Caco-2 (cell line): ENCODE data around the gene CIDEB. TPM values are rescaled to one million over a fixed set of nuclear protein-coding genes. Genes with fewer than 3 reads are reported as not detected.

ENCODE experiments used
- BruUV-seq: library from RNA; stranded (reverse); fragments of 400-500 nt; replicated peaks from 2 replicates; lab custom pipeline; 2021; lab: Mats Ljungman, UMichigan
- CTCF ChIA-PET: fragments of 300-600 bp; sonication (Branson Sonifier 250); formaldehyde crosslinking; loops from one replicate; lab custom pipeline; 2022; ENCODE audit warnings: antibody characterized with exemption; lab: Charles Lee
- POLR2A ChIA-PET: fragments of 300-600 bp; sonication (Branson Sonifier 250); formaldehyde crosslinking; loops from one replicate; lab custom pipeline; 2022; ENCODE audit warnings: antibody characterized with exemption; lab: Charles Lee
- DNase-seq, 2 experiments: peaks; one replicate each; pipeline versions ENCODE4 v3.0.0 to v3.0.0-alpha.2; 2020 to 2022
- H3K27me3 ChIP-seq: replicated peaks from 2 replicates; pipeline ENCODE4 v1.6.0; 2011; ENCODE audit warnings: low read length; ENCODE audit not compliant: control insufficient read depth, insufficient read depth
- H3K36me3 ChIP-seq: 2 replicates; pipeline ENCODE4 v1.5.1; 2011; ENCODE audit warnings: low read length; ENCODE audit not compliant: control insufficient read depth, insufficient read depth
- H3K4me1 ChIP-seq: fragments of 250-450 bp; sonication (Bioruptor Pico); 2 replicates; pipeline ENCODE4 v1.5.1; 2020; ENCODE audit warnings: mild to moderate bottlenecking
- H3K4me3 ChIP-seq: 2 replicates; pipeline ENCODE4 v1.5.1; 2011; ENCODE audit warnings: low read depth, mild to moderate bottlenecking, control low read depth, low read length
- H3K9me3 ChIP-seq: fragments of 250-450 bp; sonication (Bioruptor Pico); 2 replicates; pipeline ENCODE4 v1.5.1; 2020; ENCODE audit warnings: mild to moderate bottlenecking, moderate library complexity
- H3K27ac Mint-ChIP-seq: one replicate; pipeline ENCODE4 v1.8.0; 2022; ENCODE audit warnings: mixed read lengths; ENCODE audit not compliant: unreplicated experiment
- H3K27me3 Mint-ChIP-seq: one replicate; pipeline ENCODE4 v1.8.0; 2022; ENCODE audit warnings: mixed read lengths; ENCODE audit not compliant: insufficient read depth, unreplicated experiment
- H3K36me3 Mint-ChIP-seq: one replicate; pipeline ENCODE4 v1.8.0; 2022; ENCODE audit warnings: mild to moderate bottlenecking, mixed read lengths; ENCODE audit not compliant: insufficient read depth, unreplicated experiment
- H3K4me1 Mint-ChIP-seq: one replicate; pipeline ENCODE4 v1.8.0; 2022; ENCODE audit warnings: low read depth, mixed read lengths; ENCODE audit not compliant: unreplicated experiment
- H3K4me3 Mint-ChIP-seq: one replicate; pipeline ENCODE4 v1.8.0; 2022; ENCODE audit warnings: mild to moderate bottlenecking, moderate library complexity, mixed read lengths; ENCODE audit not compliant: unreplicated experiment
- H3K9me3 Mint-ChIP-seq: one replicate; pipeline ENCODE4 v1.8.0; 2022; ENCODE audit warnings: mixed read lengths; ENCODE audit not compliant: unreplicated experiment
- CTCF ChIP-seq, 2 experiments: fragments of 200-600 bp in 1 of 2; IDR thresholded peaks; 1 replicate in 1 of 2; 2 replicates in 1 of 2; pipeline versions ENCODE4 v1.5.1 to v1.8.0; 2011 to 2022; ENCODE audit warnings: antibody characterized with exemption in 1 of 2, control low read depth in 1 of 2, inconsistent platforms in 1 of 2, low read depth in 1 of 2, low read length in 1 of 2, mild to moderate bottlenecking in 1 of 2, moderate library complexity in 1 of 2; ENCODE audit not compliant: insufficient read depth in 1 of 2, severe bottlenecking in 1 of 2, unreplicated experiment in 1 of 2
- intact Hi-C: fragments of 100-400 bp; cut with micrococcal nuclease; formaldehyde crosslinking; loops from one replicate; pipeline ENCODE4 v1.10.0; 2022; ENCODE audit not compliant: unreplicated experiment
- total RNA-seq: library from RNA; stranded (reverse); gene quantifications from 2 replicates; pipeline ENCODE4 v1.2.3, GENCODE V29; 2022

The CIDEB gene
- total RNA-seq, 1 experiment from 2014 or later, result 7.2 TPM

GRCh38 chr14:24342889-24343288, 35.1 kb upstream of the CIDEB start:
- no TSS peak for BruUV-seq
- Mint-ChIP-seq H3K27me3 (peaks cover 3% of the 10 kb centered on the region), H3K4me3 (no peak overlapping the region)

GRCh38 chr14:24340606-24341005, 32.8 kb upstream of the CIDEB start:
- Histone ChIP-seq H3K27me3 (no peaks in the 10 kb centered on the region; the same call in none of the 2 replicates), H3K36me3 (no peaks in the 10 kb centered on the region), H3K4me1 (0 out of 2 replicates have a peak, but pooled peaks cover 7% of the 10 kb centered on the region), H3K4me3 (no peak overlapping the region), H3K9me3 (no peaks in the 10 kb centered on the region)
- no peak overlapping the region for H3K27ac Mint-ChIP-seq
- ChIA-PET CTCF (no interaction called here), POLR2A (no interaction called here)
- no peak for TF ChIP-seq CTCF (IDR thresholded peaks at IDR 0.05; ENCODE audit: insufficient read depth in 1 of 2, low read depth in 1 of 2, low read length in 1 of 2, severe bottlenecking in 1 of 2, unreplicated experiment in 1 of 2)
- no TSS peak for BruUV-seq
- H3K36me3 Mint-ChIP-seq, result no peaks in the 10 kb centered on the region
- no peaks in the 10 kb centered on the region for H3K9me3 Mint-ChIP-seq
- DNase-seq, result no peak
- H3K4me3 Mint-ChIP-seq, result no peak overlapping the region
- H3K4me1 Mint-ChIP-seq, result peaks cover 6% of the 10 kb centered on the region
- H3K27me3 Mint-ChIP-seq, result peaks cover 3% of the 10 kb centered on the region
- intact Hi-C loops, result no loop called here

More at GRCh38 chr14:24342889-24343288, 35.1 kb upstream of the CIDEB start:
- H3K9me3 ChIP-seq, result no peaks in the 10 kb centered on the region
- Mint-ChIP-seq H3K4me1 (peaks cover 6% of the 10 kb centered on the region), H3K9me3 (no peaks in the 10 kb centered on the region), H3K27ac (no peak overlapping the region), H3K36me3 (no peaks in the 10 kb centered on the region)
- ChIA-PET CTCF (no interaction called here), POLR2A (no interaction called here)
- no peaks in the 10 kb centered on the region for H3K36me3 ChIP-seq
- no peak for DNase-seq
- H3K27me3 ChIP-seq, result no peaks in the 10 kb centered on the region; the same call in none of the 2 replicates
- no peak for TF ChIP-seq CTCF (IDR thresholded peaks at IDR 0.05; ENCODE audit: insufficient read depth in 1 of 2, low read depth in 1 of 2, low read length in 1 of 2, severe bottlenecking in 1 of 2, unreplicated experiment in 1 of 2)
- no peak overlapping the region for H3K4me3 ChIP-seq
- intact Hi-C loops, result no loop called here
- no peaks in the 10 kb centered on the region for H3K4me1 ChIP-seq

DNA sequence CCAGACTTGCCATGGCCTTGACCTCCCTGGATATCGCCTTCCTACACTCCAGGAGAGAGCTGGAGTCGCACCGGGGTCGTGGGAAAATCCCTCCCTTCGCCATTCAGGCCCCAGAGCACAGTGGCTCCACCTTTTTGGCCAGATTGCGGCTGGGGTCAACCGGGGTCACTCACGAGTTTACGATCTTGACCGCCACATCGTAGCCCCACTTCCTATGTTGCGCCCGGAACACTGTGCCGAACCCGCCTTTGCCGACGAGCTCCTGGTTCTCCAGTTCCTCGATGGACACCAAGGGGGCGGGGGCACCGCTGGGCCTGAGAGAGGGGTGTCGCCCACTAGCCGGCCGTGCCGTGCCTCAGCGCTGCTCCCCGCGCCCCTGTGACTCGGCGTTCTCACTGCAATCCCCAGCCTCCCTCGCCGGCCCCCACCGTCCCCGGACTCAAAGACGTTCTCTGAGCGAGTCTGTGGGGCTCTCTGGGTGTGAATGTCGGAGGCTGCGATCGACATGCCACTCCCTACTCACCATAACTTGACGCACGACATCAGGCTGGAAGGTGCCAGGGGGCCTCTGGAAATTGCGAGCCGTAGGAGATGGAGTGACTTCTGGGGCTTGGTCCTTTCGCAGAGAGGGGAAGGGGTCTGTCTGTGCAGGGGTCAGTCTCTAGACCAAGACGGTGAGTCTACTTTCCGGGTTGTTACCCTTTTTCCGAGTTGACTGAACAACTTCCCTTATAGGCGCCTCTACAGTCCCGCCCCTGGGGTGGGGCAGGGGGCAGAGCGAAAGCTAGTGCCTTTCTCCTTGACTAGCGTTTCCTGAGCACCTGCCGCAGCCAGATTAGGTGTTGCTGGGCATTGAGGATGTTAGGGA, 31.7 kb upstream of the CIDEB start, which contains the start of gene RIPK3:
TSS of gene RIPK3 (minus strand) at position 708 of the 868 bp plus-strand sequence. CDS start at position 543, 165 bp downstream.
- no TSS peak for BruUV-seq
- Histone ChIP-seq H3K27me3 (no peaks in the 10 kb centered on the region; the same call in 1 of the 2 replicates), H3K36me3 (no peaks in the 10 kb centered on the region), H3K4me1 (0 out of 2 replicates have a peak, but pooled peaks cover 7% of the 10 kb centered on the region), H3K9me3 (no peaks in the 10 kb centered on the region), H3K4me3 (peak within 1 kb of the TSS; percentile 37)
- CTCF ChIA-PET, result interaction anchor here (0.7 to 1.7 kb wide), 2 partner anchors 92 kb away, joined by 4 to 6 read pairs; no protein-coding TSS in a partner anchor
- no peak within 1 kb of the TSS for H3K27ac Mint-ChIP-seq
- peaks cover 6% of the 10 kb centered on the region for H3K4me1 Mint-ChIP-seq
- no peaks in the 10 kb centered on the region for H3K36me3 Mint-ChIP-seq
- no peaks in the 10 kb centered on the region for H3K9me3 Mint-ChIP-seq
- H3K4me3 Mint-ChIP-seq, result peak within 1 kb of the TSS; percentile 60
- DNase-seq, result no peak
- peaks cover 3% of the 10 kb centered on the region for H3K27me3 Mint-ChIP-seq
- intact Hi-C loops, result no loop called here
- POLR2A ChIA-PET, result no interaction called here
- TF ChIP-seq CTCF (IDR thresholded peaks at IDR 0.05; ENCODE audit: insufficient read depth in 1 of 2, low read depth in 1 of 2, low read length in 1 of 2, severe bottlenecking in 1 of 2, unreplicated experiment in 1 of 2), result no peak
